Bronchial epithelial cell (primary cell): ENCODE data around the gene ARHGAP15. TPM values are rescaled to one million over a fixed set of nuclear protein-coding genes. Genes with fewer than 3 reads are reported as not detected.
A peak's percentile ranks its signal among the peaks of the same experiment; 100 is the strongest.

Source experiments
- DNase-seq: peaks from one replicate; pipeline ENCODE4 v3.0.0-alpha.2; 2010; ENCODE audit warnings: low read depth
- FAIRE-seq: peaks from 2 replicates; lab custom pipeline; 2011; peaks lifted over from hg19 to GRCh38; lab: Jason Lieb, UNC
- H3K27me3 ChIP-seq: 2 replicates; pipeline ENCODE4 v1.5.1; 2011; ENCODE audit warnings: low read length; ENCODE audit not compliant: control insufficient read depth, insufficient read depth
- H3K36me3 ChIP-seq: 2 replicates; pipeline ENCODE4 v1.5.1; 2011; ENCODE audit warnings: low read length; ENCODE audit not compliant: control insufficient read depth, insufficient read depth
- H3K4me3 ChIP-seq: 2 replicates; pipeline ENCODE4 v1.5.1; 2011; ENCODE audit warnings: mild to moderate bottlenecking, low read depth, low read length, control low read depth
- total RNA-seq: library from RNA; depleted of rRNA; stranded (reverse); fragments of >200 nt; gene quantifications from 2 replicates; pipeline ENCODE4 v1.2.1, GENCODE V29; 2014
- TF ChIP-seq, protein P1 (sequence below): IDR thresholded peaks from 2 replicates; pipeline ENCODE4 v1.5.1; 2011; ENCODE audit warnings: mild to moderate bottlenecking, moderate library complexity, low read length, control low read depth, inconsistent platforms; ENCODE audit not compliant: insufficient read depth, severe bottlenecking

ARHGAP15 gene
- total RNA-seq, 1 donor from 2014 or later: not detected

DNA sequence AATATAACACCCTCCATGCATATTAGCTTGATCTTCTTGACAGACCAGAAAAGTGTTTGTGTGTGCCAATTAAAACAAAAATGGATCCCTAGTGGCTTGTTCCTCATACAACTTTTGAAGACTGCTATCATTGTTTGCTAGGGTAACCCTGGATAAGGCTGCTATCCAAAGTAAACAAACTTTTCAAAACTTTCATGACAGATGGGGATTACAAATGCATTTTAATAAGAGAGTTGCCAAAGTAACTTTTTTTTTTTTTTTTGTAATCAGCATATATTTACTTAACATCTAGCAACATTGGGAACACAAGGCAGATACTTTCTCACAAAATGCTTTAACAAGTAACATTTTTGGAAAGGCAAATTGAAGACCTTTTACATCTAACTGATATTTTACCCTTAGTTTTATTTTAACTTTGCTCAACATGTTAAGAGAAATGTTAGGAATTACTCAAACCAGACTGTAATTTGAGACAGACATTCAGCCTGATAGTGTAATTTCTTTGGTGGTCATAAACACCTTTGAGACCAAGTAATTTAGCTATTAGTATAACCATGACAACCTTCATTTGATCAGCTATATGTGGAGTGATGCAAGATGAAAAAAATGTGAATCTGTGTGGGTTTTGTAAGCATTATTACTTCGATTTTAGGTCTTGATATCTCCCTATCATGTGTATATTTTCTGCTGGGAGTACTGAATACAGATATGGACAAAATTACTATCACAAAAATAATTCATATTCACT is 300.9 kb downstream of the ARHGAP15 start:
- Histone ChIP-seq H3K4me3 (no peak overlapping the region), H3K36me3 (no peaks in the 10 kb centered on the region), H3K27me3 (no peaks in the 10 kb centered on the region)
- FAIRE-seq (no peak), DNase-seq (peak; percentile 61)
- TF ChIP-seq, protein P1, sequence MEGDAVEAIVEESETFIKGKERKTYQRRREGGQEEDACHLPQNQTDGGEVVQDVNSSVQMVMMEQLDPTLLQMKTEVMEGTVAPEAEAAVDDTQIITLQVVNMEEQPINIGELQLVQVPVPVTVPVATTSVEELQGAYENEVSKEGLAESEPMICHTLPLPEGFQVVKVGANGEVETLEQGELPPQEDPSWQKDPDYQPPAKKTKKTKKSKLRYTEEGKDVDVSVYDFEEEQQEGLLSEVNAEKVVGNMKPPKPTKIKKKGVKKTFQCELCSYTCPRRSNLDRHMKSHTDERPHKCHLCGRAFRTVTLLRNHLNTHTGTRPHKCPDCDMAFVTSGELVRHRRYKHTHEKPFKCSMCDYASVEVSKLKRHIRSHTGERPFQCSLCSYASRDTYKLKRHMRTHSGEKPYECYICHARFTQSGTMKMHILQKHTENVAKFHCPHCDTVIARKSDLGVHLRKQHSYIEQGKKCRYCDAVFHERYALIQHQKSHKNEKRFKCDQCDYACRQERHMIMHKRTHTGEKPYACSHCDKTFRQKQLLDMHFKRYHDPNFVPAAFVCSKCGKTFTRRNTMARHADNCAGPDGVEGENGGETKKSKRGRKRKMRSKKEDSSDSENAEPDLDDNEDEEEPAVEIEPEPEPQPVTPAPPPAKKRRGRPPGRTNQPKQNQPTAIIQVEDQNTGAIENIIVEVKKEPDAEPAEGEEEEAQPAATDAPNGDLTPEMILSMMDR: no peak

DNA sequence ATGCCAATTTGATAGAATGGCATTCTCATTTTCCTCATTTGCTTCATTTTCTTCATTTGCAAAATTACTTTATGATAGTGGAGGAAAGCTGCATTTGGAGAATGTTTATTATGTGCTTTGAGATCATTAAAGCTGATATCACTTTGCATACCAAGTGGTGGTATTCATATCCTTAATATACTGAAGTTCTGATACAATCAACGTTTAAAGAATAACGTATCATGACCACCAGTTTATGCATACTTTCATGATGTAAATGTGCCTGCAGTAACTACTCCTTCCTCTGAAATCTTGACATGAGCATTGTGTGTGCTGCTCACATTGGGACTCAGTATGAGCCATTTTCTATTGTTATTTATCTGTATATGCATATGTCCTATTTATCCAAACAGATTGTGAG is 302.1 kb downstream of the ARHGAP15 start:
- DNase-seq (peak; percentile 23), FAIRE-seq (no peak)
- TF ChIP-seq, protein P1: no peak
- Histone ChIP-seq H3K36me3 (no peaks in the 10 kb centered on the region), H3K4me3 (no peak overlapping the region), H3K27me3 (no peaks in the 10 kb centered on the region)

DNA sequence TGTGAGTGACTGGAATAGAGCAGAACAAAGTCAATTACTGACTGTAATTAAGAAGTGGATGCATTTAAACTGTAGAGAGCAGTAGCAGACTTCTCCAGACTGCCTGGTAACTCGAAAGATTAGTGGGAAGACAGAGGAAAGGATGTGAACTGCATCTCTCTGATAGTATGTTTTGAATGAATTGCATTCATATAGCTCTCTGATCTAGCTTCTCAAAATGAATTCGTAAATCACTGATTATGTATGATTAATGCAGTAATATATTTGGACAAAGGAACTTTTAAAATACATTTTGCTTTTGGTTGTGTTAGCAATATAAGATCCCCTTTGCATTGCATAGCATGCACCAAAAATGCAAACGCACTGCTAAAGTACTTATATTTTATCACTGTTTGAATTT is 304.0 kb downstream of the ARHGAP15 start:
- no peak overlapping the region for H3K4me3 ChIP-seq
- no peaks in the 10 kb centered on the region for H3K36me3 ChIP-seq
- FAIRE-seq: no peak
- TF ChIP-seq, protein P1: no peak
- H3K27me3 ChIP-seq: no peaks in the 10 kb centered on the region
- no peak for DNase-seq

DNA sequence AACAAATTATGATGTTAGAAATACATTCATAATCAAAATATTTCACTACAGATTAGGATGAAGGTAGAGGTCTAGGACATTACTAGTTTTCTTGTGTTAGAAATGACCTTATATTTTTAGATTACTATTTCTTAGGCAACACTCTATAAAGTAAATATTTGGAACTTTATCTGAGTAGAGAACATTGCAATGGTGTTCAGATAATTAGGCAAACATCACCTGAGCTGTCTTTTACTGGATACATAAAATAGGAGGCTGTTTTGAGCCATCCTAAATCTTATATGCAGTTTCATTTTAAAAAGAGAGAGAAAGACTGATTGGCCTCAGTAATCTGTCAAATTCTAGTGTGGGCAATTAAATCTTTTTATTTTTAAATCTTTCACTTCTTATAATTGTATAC is 304.6 kb downstream of the ARHGAP15 start:
- H3K36me3 ChIP-seq: no peaks in the 10 kb centered on the region
- TF ChIP-seq, protein P1: no peak
- FAIRE-seq (no peak), DNase-seq (no peak)
- no peaks in the 10 kb centered on the region for H3K27me3 ChIP-seq
- H3K4me3 ChIP-seq: no peak overlapping the region

DNA sequence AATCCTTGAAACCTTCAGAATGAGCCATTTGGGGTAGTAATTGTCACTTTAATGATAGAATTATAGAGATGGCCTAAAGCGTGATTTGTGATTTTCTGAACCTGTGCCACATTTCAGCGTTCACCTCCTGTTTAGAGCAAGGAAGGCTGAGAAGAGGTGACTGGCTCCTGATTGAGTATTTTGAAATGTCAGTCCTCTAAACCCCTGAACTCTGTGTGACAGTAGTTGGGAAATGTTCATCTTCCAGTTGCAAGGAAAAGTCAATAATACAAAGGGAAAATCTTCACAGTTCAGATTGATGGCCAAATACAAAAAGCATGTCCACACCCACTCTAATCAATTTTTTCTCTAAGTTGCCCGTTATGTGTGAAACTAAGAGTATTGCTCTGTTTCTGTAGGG is 305.2 kb downstream of the ARHGAP15 start:
- H3K4me3 ChIP-seq: no peak overlapping the region
- TF ChIP-seq, protein P1: no peak
- H3K36me3 ChIP-seq: no peaks in the 10 kb centered on the region
- no peak for FAIRE-seq
- DNase-seq: no peak
- no peaks in the 10 kb centered on the region for H3K27me3 ChIP-seq

DNA sequence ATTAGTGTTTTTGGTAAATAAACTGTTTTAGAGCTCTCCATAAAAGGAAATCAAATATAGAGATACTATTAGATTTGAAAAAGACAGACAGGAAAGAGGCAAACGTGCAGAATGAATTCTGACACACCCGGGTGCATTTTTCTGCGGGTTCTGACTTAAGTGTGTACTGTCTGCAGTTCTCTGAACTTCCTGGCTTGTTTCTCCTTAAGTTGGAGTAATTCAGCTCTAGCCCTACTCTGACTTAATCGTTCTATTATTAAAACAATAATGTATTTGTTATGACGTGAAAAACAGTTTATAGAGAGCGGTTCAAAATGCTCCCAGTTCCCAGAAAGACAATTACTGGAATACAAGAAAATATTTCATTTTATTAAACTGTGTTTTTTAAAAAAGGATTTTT is 305.9 kb downstream of the ARHGAP15 start:
- Histone ChIP-seq H3K27me3 (no peaks in the 10 kb centered on the region), H3K4me3 (no peak overlapping the region), H3K36me3 (no peaks in the 10 kb centered on the region)
- DNase-seq (peak; percentile 12), FAIRE-seq (no peak)
- TF ChIP-seq, protein P1: no peak
